T-cell (primary cell): Measurements from ENCODE around the gene ZNF408. TPM values are rescaled to one million over a fixed set of nuclear protein-coding genes. Genes with fewer than 3 reads are reported as not detected.

Source experiments
- ATAC-seq, 4 experiments: fragments of 200-7000 bp in 3 of 4; fragments of 150-1000 bp in 1 of 4; cut with Tn5 transposase; replicated peaks in 1 of 4; 1 replicate in 3 of 4; 2 replicates in 1 of 4; pipeline ENCODE4 v1.10.0; 2021; ENCODE audit warnings: moderate library complexity in 3 of 4, mild to moderate bottlenecking in 2 of 4, moderate number of reproducible peaks in 1 of 4
- CTCF ChIA-PET, 2 donors: fragments of 300-600 bp; sonication (Branson Sonifier 250); formaldehyde crosslinking; loops; one replicate each; lab custom pipeline; 2022; ENCODE audit warnings: antibody characterized with exemption in 2 of 2; lab: Charles Lee
- POLR2A ChIA-PET, 2 donors: fragments of 300-600 bp; sonication (Branson Sonifier 250); formaldehyde crosslinking; loops; one replicate each; lab custom pipeline; 2022; ENCODE audit warnings: antibody characterized with exemption in 2 of 2; lab: Charles Lee
- DNase-seq, 35 experiments: peaks; one replicate each; pipeline versions ENCODE4 v3.0.0 to v3.0.0-alpha.2; 2013 to 2023
- H3K27ac ChIP-seq: one replicate; pipeline ENCODE4 v1.5.1; 2013; ENCODE audit warnings: low read length
- H3K27me3 ChIP-seq, 2 experiments: replicated peaks in 1 of 2; 1 replicate in 1 of 2; 2 replicates in 1 of 2; pipeline versions ENCODE4 v1.6.1 to v1.7.0; 2013; ENCODE audit warnings: low read length in 1 of 2, mixed read lengths in 1 of 2; ENCODE audit not compliant: control insufficient read depth in 2 of 2, insufficient read depth in 2 of 2; ENCODE audit errors: extremely low read depth in 1 of 2
- H3K36me3 ChIP-seq, 2 donors: 1 replicate in 1 of 2; 2 replicates in 1 of 2; pipeline versions ENCODE4 v1.6.1 to v1.7.0; 2013; ENCODE audit warnings: low read length in 1 of 2; ENCODE audit not compliant: control insufficient read depth in 2 of 2, insufficient read depth in 1 of 2; ENCODE audit errors: extremely low read depth in 1 of 2
- H3K4me1 ChIP-seq, 2 experiments: 1 replicate in 1 of 2; 2 replicates in 1 of 2; pipeline versions ENCODE4 v1.6.1 to v1.7.0; 2013; ENCODE audit warnings: low read length in 2 of 2, mixed read lengths in 1 of 2; ENCODE audit not compliant: insufficient read depth in 2 of 2, control insufficient read depth in 1 of 2; ENCODE audit errors: extremely low read depth in 1 of 2
- H3K4me3 ChIP-seq, 2 donors: 1 replicate in 1 of 2; 2 replicates in 1 of 2; pipeline versions ENCODE4 v1.5.1 to v1.7.0; 2013; ENCODE audit warnings: mild to moderate bottlenecking in 2 of 2, low read length in 1 of 2, moderate library complexity in 1 of 2; ENCODE audit not compliant: control insufficient read depth in 1 of 2; ENCODE audit errors: extremely low read depth in 1 of 2
- H3K9me3 ChIP-seq: 2 replicates; pipeline ENCODE4 v1.7.0; 2013
- H3K27ac Mint-ChIP-seq, 2 donors: one replicate each; pipeline ENCODE4 v1.8.0; 2020 to 2021; ENCODE audit warnings: mild to moderate bottlenecking in 2 of 2, mixed read lengths in 2 of 2
- H3K27me3 Mint-ChIP-seq, 2 donors: one replicate each; pipeline ENCODE4 v1.8.0; 2021 to 2022; ENCODE audit warnings: mixed read lengths in 2 of 2
- H3K36me3 Mint-ChIP-seq: one replicate; pipeline ENCODE4 v1.8.0; 2021; ENCODE audit warnings: mixed read lengths
- H3K4me1 Mint-ChIP-seq, 3 donors: one replicate each; pipeline ENCODE4 v1.8.0; 2020 to 2022; ENCODE audit warnings: mixed read lengths in 3 of 3, mild to moderate bottlenecking in 1 of 3
- H3K4me3 Mint-ChIP-seq, 3 donors: one replicate each; pipeline ENCODE4 v1.8.0; 2020 to 2022; ENCODE audit warnings: mild to moderate bottlenecking in 3 of 3, mixed read lengths in 3 of 3, moderate library complexity in 3 of 3
- H3K9me3 Mint-ChIP-seq, 3 donors: one replicate each; pipeline ENCODE4 v1.8.0; 2020 to 2022; ENCODE audit warnings: mixed read lengths in 3 of 3
- WGBS: methylation state at CpG from one replicate; pipeline ENCODE4 v1.1.5; 2013; ENCODE audit warnings: missing lambda C conversion rate; ENCODE audit not compliant: insufficient coverage; 5-methylcytosine and 5-hydroxymethylcytosine counted together
- total RNA-seq, 35 experiments: library from RNA in 6 of 35; stranded (reverse) in 6 of 35; fragments of 120-200 nt in 1 of 35; gene quantifications; one replicate each; pipeline versions ENCODE4 v1.2.1 to v1.2.4 and lab custom pipeline; 2013 to 2026

Gene ZNF408
- total RNA-seq, 5 donors from 2014 or later (not counting 1 experiment from before 2014, with no cell fraction given), result 6.1 to 22.4 (median 19.7) TPM

DNA sequence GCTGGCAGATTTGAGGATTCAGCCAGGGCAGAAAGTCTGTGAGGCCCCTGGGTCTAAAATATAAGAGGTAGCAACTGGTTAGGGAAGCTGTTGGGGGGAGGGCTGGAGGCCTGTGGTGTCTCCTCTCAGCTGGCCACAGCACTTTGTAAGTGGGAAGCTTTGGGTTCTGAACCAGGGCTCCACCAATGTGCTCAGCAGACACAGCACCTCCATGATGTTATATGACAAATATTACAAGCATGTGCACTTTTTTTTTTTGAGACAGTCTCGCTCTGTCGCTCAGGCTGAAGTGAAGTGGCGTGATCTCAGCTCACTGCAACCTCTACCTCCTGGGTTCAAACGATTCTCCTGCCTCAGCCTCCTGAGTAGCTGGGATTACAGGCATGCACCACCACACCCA, 8.4 kb upstream of the ZNF408 start:
- Mint-ChIP-seq H3K36me3 (peaks cover 36% of the 10 kb centered on the region), H3K27ac (no peak overlapping the region), H3K27me3 (no peaks in the 10 kb centered on the region), H3K4me3 (no peak overlapping the region), H3K9me3 (no peaks in the 10 kb centered on the region), H3K4me1 (peaks cover 6 to 23% (median 21%) of the 10 kb centered on the region in 3 donors)
- peaks cover 0 to 36% of the 10 kb centered on the region in 2 experiments for H3K4me1 ChIP-seq
- ATAC-seq (no peak), DNase-seq (no peak)
- WGBS, result no CpG with 5 or more reads among the region's 4 CpGs
- CTCF ChIA-PET, result interaction anchor here in 1 of 2 donors (0.7 kb wide), 1 partner anchor 119 kb away, joined by 3 read pairs; no protein-coding TSS in a partner anchor
- no peak overlapping the region for H3K27ac ChIP-seq
- peaks cover 43 to 81% of the 10 kb centered on the region in 2 donors for H3K36me3 ChIP-seq
- POLR2A ChIA-PET, result interaction anchor here in 1 of 2 donors (0.7 kb wide), 1 partner anchor 22 kb away, joined by 4 read pairs; no protein-coding TSS in a partner anchor
- H3K4me3 ChIP-seq, result no peak overlapping the region
- no peaks in the 10 kb centered on the region for H3K27me3 ChIP-seq
- no peaks in the 10 kb centered on the region for H3K9me3 ChIP-seq

DNA sequence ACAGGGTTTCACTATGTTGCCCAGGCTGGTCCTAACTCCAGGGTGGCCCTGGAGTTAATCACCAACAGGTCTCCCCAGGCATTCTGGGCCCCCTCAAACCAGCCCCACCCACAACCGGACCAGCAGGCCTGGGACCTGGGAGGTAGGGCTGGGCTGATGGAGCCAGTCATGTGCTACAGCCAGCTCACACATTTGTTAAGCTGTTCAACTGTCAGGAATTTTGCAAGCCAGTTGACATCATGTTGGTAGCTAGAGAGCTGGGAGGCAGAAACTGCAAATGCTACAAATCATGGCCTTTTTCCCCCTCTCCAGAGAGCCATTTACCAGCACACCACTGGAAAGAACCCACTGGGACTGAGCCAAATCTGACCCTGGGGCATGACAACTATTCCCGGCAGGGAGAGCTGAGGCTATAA, 7.2 kb upstream of the ZNF408 start:
- H3K9me3 Mint-ChIP-seq, result no peaks in the 10 kb centered on the region
- H3K27ac ChIP-seq, result no peak overlapping the region
- H3K4me1 ChIP-seq, result peaks cover 7 to 47% of the 10 kb centered on the region in 2 experiments
- WGBS, result 100% methylated on average over 1 of the region's 2 CpGs
- no peaks in the 10 kb centered on the region for H3K9me3 ChIP-seq
- DNase-seq (no peak), ATAC-seq (no peak)
- H3K27me3 ChIP-seq, result no peaks in the 10 kb centered on the region
- H3K36me3 Mint-ChIP-seq, result peaks cover 30% of the 10 kb centered on the region
- peaks cover 37 to 70% of the 10 kb centered on the region in 2 donors for H3K36me3 ChIP-seq
- no peak overlapping the region for H3K27ac Mint-ChIP-seq
- POLR2A ChIA-PET, result interaction anchor here in 1 of 2 donors (0.6 kb wide), 1 partner anchor 65 kb away, joined by 4 read pairs; no protein-coding TSS in a partner anchor
- no peak overlapping the region for H3K4me3 ChIP-seq
- peaks cover 16 to 35% (median 33%) of the 10 kb centered on the region in 3 donors for H3K4me1 Mint-ChIP-seq
- CTCF ChIA-PET, result no interaction called here
- H3K27me3 Mint-ChIP-seq, result no peaks in the 10 kb centered on the region
- no peak overlapping the region for H3K4me3 Mint-ChIP-seq

DNA sequence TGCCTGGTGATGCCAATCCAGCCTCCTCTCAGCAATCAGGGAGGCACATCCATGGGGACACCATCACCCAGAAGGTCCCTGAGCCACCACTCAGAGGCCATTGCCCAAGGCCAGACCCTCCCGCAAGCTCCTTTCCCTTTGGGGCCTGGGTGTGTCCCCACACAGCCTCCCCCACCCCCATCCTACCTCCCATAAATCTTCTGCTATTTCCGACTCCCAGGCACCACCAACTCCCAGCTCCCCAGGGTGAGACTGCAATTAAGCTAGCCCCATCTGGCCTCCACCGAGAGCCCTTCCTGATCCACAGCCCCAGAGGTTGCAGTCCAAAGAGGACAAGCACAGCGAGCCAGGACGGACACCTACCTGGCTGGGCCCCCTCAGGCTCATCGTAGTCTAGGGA, 6.8 kb upstream of the ZNF408 start:
- H3K4me1 ChIP-seq, result peaks cover 12 to 51% of the 10 kb centered on the region in 2 experiments
- H3K27me3 ChIP-seq, result no peaks in the 10 kb centered on the region
- 93% methylated on average over 5 of the region's 6 CpGs for WGBS
- ChIA-PET POLR2A (interaction anchor here in 1 of 2 donors (0.6 to 0.7 kb wide), 2 partner anchors 58 to 66 kb away, joined by 4 to 10 read pairs; no protein-coding TSS in a partner anchor), CTCF (no interaction called here)
- Mint-ChIP-seq H3K36me3 (peaks cover 28% of the 10 kb centered on the region), H3K9me3 (no peaks in the 10 kb centered on the region), H3K27me3 (no peaks in the 10 kb centered on the region), H3K27ac (peak overlapping the region in 1 of 2 donors; percentile 28), H3K4me3 (no peak overlapping the region), H3K4me1 (peaks cover 21 to 38% (median 36%) of the 10 kb centered on the region in 3 donors)
- no peaks in the 10 kb centered on the region for H3K9me3 ChIP-seq
- peaks cover 37 to 66% of the 10 kb centered on the region in 2 donors for H3K36me3 ChIP-seq
- ATAC-seq (no peak), DNase-seq (no peak)
- no peak overlapping the region for H3K27ac ChIP-seq
- no peak overlapping the region for H3K4me3 ChIP-seq

DNA sequence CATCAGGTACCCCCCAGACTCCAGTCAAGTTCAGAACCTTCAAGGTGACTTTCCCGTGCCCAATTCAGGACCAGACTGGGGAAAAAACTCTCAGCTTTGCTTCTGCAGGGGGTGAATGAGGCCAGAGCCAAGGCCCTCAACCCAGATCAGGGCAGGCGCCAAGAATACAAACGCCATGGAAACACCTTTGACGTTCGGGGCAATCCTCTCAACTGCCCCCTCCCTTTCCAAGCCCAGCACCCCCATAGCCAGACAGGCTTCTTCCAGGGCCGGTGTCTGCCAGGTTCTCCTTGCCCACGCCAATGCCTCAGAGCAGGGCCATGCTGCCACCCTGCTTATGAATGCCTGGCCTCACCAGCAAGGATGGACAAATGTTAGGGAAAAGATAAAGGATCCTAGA, 6.2 kb upstream of the ZNF408 start:
- peaks cover 24 to 39% (median 39%) of the 10 kb centered on the region in 3 donors for H3K4me1 Mint-ChIP-seq
- Histone ChIP-seq H3K27me3 (no peaks in the 10 kb centered on the region), H3K27ac (no peak overlapping the region), H3K4me1 (peaks cover 14 to 56% of the 10 kb centered on the region in 2 experiments), H3K36me3 (peaks cover 37 to 64% of the 10 kb centered on the region in 2 donors), H3K4me3 (no peak overlapping the region), H3K9me3 (no peaks in the 10 kb centered on the region)
- H3K27ac Mint-ChIP-seq, result no peak overlapping the region
- H3K9me3 Mint-ChIP-seq, result no peaks in the 10 kb centered on the region
- H3K4me3 Mint-ChIP-seq, result no peak overlapping the region
- DNase-seq, result no peak
- WGBS, result 95% methylated on average over 4 of the region's 7 CpGs
- ChIA-PET CTCF (no interaction called here), POLR2A (interaction anchor here in 1 of 2 donors (0.7 kb wide), 1 partner anchor 57 kb away, joined by 10 read pairs; no protein-coding TSS in a partner anchor)
- no peak for ATAC-seq
- H3K27me3 Mint-ChIP-seq, result no peaks in the 10 kb centered on the region
- peaks cover 26% of the 10 kb centered on the region for H3K36me3 Mint-ChIP-seq

DNA sequence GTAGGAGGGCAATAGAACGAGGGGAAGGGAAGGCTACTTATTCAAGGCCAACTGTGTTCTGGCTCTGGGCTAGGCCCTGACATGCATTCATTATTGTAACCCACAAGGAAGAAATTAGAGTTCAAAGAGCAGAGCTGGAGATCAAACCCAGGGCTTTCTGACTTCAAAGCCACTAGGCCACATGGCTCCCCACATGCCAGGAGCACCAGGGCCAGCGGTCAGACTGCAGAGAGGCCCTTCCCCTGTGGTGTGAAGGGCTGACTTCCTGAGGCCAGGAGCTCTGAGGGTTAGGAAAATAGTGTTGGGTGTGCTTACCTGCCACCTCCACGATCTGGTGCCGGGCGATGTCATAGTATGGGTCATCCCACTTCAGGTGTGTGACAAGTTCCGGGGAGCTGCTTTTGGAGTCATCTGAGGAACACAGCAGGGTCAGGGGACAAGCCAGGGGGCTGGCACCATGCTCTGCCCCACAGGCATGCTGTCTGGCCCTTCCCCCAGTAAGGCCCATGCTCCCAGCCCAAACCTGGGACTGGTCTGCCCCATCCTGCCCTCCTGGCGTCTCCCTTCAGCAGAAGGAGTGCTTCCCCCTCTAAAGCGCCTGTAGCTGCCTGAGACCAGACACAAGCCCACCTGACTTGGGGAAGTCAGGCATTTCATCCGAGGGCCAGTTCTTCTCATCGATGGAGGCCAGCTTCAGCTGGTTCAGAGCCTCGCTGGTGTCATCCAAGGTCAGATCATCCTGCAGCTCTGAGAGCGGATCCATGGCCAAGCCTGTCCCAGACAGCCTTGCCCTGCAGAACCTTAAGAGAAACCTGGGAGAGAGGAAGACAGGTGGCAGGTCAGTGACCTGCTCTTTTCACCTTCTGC, 5.3 kb upstream of the ZNF408 start:
- Histone ChIP-seq H3K27me3 (no peaks in the 10 kb centered on the region), H3K27ac (no peak overlapping the region), H3K4me3 (no peak overlapping the region), H3K4me1 (peaks cover 15 to 59% of the 10 kb centered on the region in 2 experiments), H3K9me3 (no peaks in the 10 kb centered on the region), H3K36me3 (peaks cover 37 to 57% of the 10 kb centered on the region in 2 donors)
- ATAC-seq (no peak), DNase-seq (no peak)
- 97% methylated on average over 10 of the region's 12 CpGs for WGBS
- H3K4me3 Mint-ChIP-seq, result peak overlapping the region in 1 of 3 donors; percentile 17
- CTCF ChIA-PET, result no interaction called here
- H3K27ac Mint-ChIP-seq, result peak overlapping the region in 1 of 2 donors; percentile 36
- H3K4me1 Mint-ChIP-seq, result peaks cover 22 to 46% (median 42%) of the 10 kb centered on the region in 3 donors
- peaks cover 24% of the 10 kb centered on the region for H3K36me3 Mint-ChIP-seq
- no peaks in the 10 kb centered on the region for H3K9me3 Mint-ChIP-seq
- H3K27me3 Mint-ChIP-seq, result no peaks in the 10 kb centered on the region
- POLR2A ChIA-PET, result interaction anchor here in 1 of 2 donors (0.5 kb wide), 1 partner anchor 1043 kb away, joined by 3 read pairs; no protein-coding TSS in a partner anchor

DNA sequence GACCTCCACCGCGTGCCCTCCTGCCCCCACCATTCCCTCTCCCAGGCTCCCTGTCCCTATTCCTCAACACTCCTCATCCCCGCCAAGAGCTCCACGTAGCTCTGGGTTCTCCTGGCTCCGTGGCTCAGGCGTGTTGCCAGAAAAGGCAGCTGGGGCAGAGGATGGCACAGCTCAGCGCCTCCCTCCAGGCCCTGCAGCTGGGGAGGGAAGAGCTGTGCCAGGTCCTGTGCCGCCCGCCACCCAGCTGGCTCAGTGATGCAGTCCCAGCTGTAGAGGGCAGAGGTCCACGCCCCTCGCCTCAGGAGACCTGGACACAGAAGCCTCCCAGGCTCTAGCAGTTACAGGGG, 4.6 kb upstream of the ZNF408 start:
- no peak overlapping the region for H3K27ac Mint-ChIP-seq
- ATAC-seq (no peak), DNase-seq (no peak)
- POLR2A ChIA-PET, result interaction anchor here in 1 of 2 donors (0.5 kb wide), 1 partner anchor 1042 kb away, joined by 3 read pairs; no protein-coding TSS in a partner anchor
- Histone ChIP-seq H3K9me3 (no peaks in the 10 kb centered on the region), H3K4me3 (no peak overlapping the region), H3K27ac (no peak overlapping the region), H3K27me3 (no peaks in the 10 kb centered on the region), H3K4me1 (peaks cover 15 to 61% of the 10 kb centered on the region in 2 experiments), H3K36me3 (peaks cover 37 to 51% of the 10 kb centered on the region in 2 donors)
- WGBS, result 100% methylated on average over 4 of the region's 11 CpGs
- no peaks in the 10 kb centered on the region for H3K9me3 Mint-ChIP-seq
- CTCF ChIA-PET, result no interaction called here
- no peak overlapping the region for H3K4me3 Mint-ChIP-seq
- peaks cover 22% of the 10 kb centered on the region for H3K36me3 Mint-ChIP-seq
- no peaks in the 10 kb centered on the region for H3K27me3 Mint-ChIP-seq
- H3K4me1 Mint-ChIP-seq, result peaks cover 26 to 49% (median 44%) of the 10 kb centered on the region in 3 donors
